AG04449 (cell line): ENCODE results near the gene SOBP.

ENCODE experiments used
- CTCF ChIA-PET: fragments of 350-600 bp; formaldehyde crosslinking; extraction: SDS; loops from one replicate; lab custom pipeline; 2021; ENCODE audit warnings: antibody characterized with exemption; lab: Yijun Ruan, JAX
- POLR2A ChIA-PET: fragments of 400-600, 350-600 bp; formaldehyde crosslinking; extraction: SDS; loops from one replicate; lab custom pipeline; 2020; ENCODE audit warnings: antibody characterized with exemption, inconsistent platforms; lab: Yijun Ruan, JAX
- DNase-seq: peaks from one replicate; pipeline ENCODE4 v3.0.0-alpha.2; 2010; ENCODE audit warnings: low read depth, low spot score
- H3K4me3 ChIP-seq: 2 replicates; pipeline ENCODE4 v1.5.1; 2011; ENCODE audit warnings: low read depth, mild to moderate bottlenecking, control low read depth, low read length
- TF ChIP-seq, protein P1 (sequence below): IDR thresholded peaks from one replicate; pipeline ENCODE4 v1.5.1; 2011; ENCODE audit warnings: mild to moderate bottlenecking, moderate library complexity, low read length, control low read depth, inconsistent platforms; ENCODE audit not compliant: insufficient read depth; ENCODE audit errors: missing control alignments

Gene SOBP

GRCh38 chr6:107624050-107624449 is 134.1 kb downstream of the SOBP start:
- H3K4me3 ChIP-seq: no peak overlapping the region
- POLR2A ChIA-PET: no interaction called here

DNA sequence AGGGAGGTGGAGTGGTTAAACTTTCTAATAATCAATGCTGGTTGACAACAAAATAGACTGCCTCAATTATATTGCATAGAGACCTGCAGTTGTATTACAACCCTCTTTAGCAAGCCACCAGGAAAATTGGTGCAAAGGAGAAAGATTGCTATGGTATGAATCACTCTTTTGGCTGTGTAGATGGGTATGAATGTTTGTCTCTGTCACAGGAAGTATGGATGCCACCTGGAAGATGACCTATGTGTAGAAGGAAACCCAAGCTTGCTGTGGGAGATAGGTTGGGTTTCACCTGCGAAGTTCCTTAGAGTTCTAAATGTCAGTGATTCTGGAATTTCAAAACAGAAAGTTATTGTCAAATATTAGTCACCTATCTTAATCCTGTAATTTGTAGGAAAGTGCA is 134.6 kb downstream of the SOBP start:
- DNase-seq: no peak
- TF ChIP-seq, protein P1, sequence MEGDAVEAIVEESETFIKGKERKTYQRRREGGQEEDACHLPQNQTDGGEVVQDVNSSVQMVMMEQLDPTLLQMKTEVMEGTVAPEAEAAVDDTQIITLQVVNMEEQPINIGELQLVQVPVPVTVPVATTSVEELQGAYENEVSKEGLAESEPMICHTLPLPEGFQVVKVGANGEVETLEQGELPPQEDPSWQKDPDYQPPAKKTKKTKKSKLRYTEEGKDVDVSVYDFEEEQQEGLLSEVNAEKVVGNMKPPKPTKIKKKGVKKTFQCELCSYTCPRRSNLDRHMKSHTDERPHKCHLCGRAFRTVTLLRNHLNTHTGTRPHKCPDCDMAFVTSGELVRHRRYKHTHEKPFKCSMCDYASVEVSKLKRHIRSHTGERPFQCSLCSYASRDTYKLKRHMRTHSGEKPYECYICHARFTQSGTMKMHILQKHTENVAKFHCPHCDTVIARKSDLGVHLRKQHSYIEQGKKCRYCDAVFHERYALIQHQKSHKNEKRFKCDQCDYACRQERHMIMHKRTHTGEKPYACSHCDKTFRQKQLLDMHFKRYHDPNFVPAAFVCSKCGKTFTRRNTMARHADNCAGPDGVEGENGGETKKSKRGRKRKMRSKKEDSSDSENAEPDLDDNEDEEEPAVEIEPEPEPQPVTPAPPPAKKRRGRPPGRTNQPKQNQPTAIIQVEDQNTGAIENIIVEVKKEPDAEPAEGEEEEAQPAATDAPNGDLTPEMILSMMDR: no peak
- ChIA-PET POLR2A (no interaction called here), CTCF (no interaction called here)
- no peak overlapping the region for H3K4me3 ChIP-seq

More at GRCh38 chr6:107624050-107624449, 134.1 kb downstream of the SOBP start:
- no peak for DNase-seq
- CTCF ChIA-PET: no interaction called here
- TF ChIP-seq, protein P1: no peak

GRCh38 chr6:107625264-107625663 is 135.3 kb downstream of the SOBP start:
- no peak for DNase-seq

GRCh38 chr6:107626645-107627044 is 136.7 kb downstream of the SOBP start:
- no peak overlapping the region for H3K4me3 ChIP-seq
- DNase-seq: no peak
- POLR2A ChIA-PET: no interaction called here
- TF ChIP-seq, protein P1: no peak
- CTCF ChIA-PET: no interaction called here

More at GRCh38 chr6:107625264-107625663, 135.3 kb downstream of the SOBP start:
- ChIA-PET POLR2A (no interaction called here), CTCF (no interaction called here)
- H3K4me3 ChIP-seq: no peak overlapping the region
- TF ChIP-seq, protein P1: no peak

DNA sequence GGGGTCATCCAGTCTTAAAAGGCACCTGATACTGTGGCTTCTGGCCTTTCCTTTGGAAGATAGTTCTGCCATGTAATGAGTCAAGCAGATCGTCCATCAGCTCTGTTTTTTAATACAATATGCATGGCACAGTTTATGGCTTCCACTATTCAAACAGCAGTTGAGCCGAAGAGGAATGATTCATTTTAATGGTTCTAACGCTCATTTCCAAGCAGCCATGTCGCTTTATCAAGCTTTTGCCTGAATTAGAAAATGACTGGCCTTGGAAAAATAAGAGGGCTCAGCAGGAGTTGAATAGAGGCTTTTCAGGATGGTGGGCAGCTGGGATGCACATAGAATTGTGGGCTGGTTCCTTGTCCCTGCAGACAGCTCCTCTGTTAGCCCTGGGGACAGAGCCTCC is 138.1 kb downstream of the SOBP start:
- TF ChIP-seq, protein P1: no peak
- no peak overlapping the region for H3K4me3 ChIP-seq
- CTCF ChIA-PET: interaction anchor here (1.1 kb wide), 1 partner anchor 51 kb away, joined by 3 read pairs; no protein-coding TSS in a partner anchor
- POLR2A ChIA-PET: no interaction called here
- no peak for DNase-seq

DNA sequence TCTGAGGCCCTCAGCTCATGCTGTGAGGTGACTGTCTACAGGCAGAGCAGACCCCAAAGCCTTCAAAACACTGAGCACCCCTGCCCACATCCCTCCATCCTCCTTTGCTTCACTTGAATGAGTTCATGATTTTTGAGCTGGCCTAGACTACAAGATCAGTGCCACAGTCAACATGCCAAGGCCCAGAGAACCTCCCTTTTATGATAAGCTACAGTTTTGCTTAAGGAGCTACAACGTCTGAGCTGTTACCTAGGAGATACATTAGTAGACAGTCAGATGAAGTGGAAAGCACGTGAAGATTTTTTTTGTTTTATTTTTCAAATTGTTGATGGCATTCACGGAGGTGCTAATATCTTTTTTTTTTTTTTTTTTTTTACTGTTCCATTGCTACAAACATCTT is 139.0 kb downstream of the SOBP start:
- no peak overlapping the region for H3K4me3 ChIP-seq
- ChIA-PET POLR2A (no interaction called here), CTCF (no interaction called here)
- TF ChIP-seq, protein P1: no peak
- no peak for DNase-seq
